T-helper 9 cell (primary cell): ENCODE measurements around the gene NXN.
"Not testable (repeated sequence)": the region's sequence is repeated elsewhere in the genome, so short reads cannot be mapped to it uniquely, and the experiment has no call there.

Experiments
- DNase-seq: peaks from one replicate; pipeline ENCODE4 v3.0.0-alpha.2; 2020

Gene NXN

DNA sequence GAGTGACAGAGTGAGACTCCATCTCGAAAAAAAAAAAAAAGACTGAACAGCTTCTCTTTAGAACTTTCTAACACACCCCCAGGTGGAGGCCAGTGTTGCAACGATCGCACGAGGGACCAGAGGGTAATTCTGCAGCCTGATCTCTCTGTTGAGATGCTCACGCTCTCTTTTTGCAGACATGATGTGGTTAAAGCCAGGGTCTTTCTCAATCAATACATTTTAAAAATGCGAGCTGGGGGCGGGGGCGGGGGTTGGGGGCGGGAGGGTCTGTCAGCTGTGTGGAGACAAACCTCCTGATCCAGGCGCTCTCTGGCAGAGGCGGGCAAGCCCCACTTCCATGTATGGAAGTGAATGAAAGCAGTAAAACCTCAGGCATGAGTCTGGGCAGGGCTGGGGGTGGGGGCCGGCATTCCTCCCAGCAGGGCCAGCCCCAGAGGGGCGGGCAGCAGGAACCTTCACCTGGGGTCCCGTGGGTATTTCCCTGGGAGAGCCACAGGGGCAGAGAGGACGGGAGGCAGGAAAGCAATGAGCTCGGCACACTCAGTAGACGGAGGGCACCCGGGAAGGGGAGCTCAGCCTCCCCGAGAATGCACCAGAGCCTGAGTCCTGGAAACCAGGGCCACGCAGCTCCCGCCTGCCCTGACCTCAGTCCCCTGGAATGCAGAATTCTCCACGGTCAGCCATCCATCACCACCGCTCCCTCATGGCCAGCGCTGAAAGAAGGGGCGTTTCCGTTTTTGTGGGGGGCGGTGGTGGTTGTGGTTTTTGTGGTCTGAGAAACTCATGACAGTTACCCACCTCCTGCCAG lies 28.0 kb downstream of the NXN start:
- DNase-seq, result no peak

DNA sequence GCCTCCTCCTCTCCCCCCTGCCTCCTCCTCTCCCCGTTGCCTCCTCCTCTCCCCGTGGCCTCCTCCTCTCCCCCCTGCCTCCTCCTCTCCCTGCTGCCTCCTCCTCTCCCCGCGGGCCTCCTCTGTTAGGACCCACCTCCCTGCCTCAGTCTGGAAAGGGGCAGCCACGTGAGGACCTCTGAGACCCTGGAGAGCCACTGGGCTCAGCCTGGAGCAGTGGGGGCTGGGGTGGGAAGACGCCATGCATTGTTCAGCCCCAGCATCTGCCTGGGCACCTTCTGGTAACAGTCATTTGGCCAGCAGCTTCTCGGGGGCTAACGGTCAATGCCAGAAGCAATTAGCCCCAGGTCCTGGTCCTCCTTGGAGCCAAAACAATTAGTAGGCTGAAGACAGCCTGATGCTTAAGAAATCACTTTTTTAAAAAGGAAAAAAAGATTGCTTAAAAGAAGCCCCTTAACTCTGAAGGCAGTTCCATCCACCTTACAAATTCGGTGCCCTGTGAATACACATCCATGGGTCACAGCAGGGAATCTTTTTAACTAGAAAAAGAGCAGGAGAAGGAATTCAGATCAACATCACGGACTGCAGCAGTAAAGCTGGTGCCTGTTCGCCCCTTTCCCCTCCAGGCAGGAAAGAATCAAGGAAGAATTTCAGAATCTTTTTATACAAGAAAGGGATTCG lies 29.8 kb downstream of the NXN start:
- no peak for DNase-seq

DNA sequence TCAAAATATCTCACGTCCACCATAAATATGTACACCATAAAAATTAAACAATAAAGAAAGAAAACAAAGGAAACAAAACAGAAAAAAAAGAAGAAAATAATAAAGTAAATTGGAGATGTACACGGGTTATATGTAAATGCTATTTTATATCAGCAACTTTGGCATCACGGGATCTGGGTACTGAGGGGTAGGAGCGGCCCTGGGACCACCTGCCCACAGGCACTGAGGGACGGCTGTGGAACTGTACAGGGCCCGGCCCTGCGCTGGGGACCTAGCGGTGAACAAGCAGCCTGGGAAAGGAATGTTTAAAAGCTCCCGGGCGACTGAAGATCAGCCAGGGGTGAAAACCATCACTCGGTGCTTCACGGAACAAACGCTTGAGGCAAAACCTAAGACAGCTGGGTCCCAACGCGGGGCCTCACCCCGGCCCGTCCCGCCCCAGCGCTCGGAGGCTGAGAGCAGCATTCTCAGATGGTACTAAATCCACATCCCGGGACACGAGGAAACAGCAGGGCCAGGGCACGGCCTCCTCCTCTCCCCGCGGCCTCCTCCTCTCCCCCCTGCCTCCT lies 31.2 kb downstream of the NXN start:
- no peak for DNase-seq

DNA sequence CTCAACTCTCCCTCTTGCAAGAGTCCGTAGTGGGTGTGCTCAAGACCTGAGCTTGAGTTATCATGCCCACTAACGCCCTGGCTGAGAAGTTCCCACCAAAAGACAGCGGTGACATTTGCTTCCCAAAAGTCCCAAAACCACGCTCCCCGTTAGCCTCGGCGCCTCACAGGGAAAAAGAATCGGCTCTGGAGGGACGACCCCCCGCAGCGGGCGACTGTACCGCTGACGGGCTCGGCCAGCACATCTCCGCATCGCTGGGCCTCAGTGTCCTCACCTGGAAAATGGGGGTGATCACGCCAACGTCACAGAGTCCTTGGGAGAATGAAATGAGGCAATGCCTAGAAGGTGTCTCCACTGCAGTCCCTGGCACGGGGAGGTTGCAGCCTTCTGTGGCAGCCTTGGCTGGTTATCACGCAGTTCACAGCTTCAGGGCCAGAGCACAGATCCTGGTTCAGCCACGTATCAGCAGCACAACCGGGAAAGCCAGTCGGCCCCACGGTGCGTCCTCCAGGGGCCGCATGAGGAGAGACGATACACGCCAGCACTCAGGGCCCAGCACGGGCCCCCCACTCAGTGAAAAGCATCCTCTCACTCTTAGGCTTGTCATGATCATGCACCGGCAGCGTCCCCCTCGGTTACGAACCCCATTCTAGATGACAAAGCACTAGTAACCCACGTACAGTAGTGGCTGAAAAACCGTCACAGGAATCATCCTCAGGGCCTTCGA lies 32.9 kb downstream of the NXN start:
- DNase-seq, result no peak

DNA sequence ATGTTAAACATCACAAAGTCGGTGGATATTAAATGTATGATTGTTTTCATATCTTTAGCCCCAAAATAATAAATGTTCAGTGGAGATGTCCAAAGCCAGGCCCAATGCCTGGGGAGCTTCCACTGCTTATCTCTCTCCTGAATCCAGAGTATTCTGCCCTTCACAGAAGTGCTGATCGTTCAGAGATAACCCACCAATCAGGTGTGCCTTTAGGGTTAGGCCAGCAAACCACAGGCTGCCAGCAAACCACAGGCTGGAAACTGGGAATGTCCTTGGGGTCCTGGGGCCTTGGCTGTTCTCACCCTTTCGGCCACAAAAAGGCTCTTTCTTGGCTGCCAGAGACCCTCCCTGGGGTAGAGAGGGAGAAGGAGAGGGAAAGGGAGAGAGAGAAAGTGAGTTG lies 33.9 kb downstream of the NXN start:
- DNase-seq, result no peak

DNA sequence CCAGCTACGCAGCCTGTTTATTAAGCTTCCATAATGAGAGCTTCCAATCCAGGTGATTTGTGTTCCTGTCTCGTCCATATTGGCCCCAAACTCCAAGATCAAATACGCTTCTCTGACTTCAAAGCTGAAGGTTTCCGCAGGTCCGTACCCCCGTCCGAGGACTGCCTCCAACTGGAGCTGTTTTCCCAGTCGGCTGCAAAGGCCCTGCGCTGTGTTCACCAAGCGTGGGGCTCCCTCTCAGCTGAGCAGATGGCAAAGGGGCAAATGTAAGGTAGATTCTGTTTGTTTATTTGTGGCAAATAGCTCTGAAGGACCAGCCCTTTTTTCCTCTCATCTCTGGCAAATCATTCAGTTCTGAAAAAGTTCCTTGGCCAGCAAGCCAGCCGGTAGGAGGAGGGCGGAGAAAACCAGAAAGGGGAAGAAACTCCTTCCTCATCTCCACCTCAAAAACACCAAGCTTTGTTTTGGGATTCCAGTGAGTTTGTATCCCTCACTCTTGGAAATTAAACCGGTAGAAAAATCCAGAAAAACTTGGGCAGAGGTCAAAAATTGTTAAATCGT lies 35.2 kb downstream of the NXN start:
- no peak for DNase-seq

DNA sequence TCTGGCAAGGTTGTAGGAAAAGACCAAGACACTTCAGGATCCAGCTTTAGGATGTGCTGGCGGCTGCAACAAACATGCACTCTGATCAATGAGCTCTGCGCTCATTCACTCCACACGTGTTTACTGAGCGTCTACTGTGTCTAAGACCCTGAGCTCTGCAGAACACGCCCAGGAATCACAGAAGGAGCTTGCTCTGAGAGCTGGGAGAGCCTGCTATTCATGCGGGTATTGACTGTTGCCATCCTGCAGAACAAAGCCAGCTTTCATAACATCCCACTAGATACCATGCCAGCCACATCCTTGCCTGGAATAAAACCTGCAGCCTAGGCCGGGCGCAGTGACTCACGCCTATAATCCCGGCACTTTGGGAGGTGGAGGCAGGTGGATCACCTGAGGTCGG lies 44.1 kb downstream of the NXN start:
- DNase-seq, result no peak

DNA sequence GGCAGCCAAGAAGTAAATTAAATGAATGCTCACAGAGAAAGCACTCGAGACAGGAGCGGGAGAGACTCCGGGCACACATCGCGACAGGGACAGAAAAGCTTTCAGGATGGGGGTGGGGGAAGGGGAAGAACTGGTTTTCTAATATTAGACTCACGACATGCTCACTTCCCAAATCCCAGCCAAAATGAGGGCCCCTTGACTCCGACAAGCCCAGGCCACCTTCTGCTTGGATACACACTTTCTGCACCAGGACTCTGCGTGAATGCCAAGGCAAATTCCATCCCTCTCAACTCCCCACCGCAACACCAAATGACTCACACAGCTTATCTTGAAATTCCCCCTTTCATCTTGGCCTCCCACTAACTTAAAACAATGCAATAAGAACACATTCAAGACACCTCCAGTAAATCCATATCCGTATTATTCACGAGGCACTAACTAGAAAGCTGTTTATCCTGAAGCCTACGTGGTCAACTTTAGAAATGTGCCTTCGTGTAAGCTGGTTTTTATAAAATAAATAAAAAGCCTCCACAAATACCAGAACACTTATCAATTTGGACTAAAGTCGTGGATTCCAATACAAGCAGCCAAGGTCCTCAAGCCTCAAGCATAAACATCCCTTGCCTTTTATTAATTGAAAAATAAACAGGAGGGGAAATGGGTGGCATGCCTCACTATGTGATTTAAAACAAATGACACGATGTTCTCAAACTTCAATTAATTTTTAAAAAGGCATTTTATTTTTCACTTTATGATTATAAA lies 46.1 kb downstream of the NXN start:
- no peak for DNase-seq

DNA sequence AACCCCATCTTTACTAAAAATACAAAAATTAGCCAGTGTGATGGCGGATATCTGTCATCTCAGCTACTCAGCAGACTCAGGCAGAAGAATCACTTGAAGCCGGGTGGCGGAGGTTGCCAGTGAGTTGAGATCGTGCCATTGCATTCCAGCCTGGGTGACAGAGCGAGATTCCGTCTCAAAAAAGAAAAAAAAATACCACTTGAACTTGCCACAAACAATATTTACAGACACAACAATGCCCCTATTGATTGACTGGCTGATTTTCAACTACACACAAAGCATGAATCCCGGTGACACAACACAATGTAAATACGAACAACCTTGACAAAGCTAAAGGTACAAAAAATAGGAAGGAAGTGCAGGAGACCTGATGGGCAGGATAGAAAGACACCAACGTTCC lies 49.3 kb downstream of the NXN start:
- DNase-seq, result no peak

DNA sequence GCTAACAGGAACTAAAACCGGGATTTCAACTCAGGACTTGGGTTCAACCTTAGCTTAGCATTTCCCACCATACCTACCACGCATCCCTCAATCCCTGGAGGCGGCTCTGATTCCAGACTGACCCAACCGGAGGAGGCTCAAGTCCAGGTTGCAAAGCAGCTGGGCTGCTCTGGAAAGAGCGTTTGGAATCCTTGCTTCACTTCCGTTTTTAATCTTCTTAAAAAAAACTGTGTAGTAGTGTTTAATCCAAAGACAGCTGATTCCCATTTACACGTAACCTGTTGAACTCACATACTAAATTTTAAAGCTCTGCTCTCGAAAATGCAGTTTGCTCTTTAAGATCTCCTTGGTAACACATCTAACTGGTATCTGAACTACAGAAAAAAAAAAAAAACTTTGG lies 50.0 kb downstream of the NXN start:
- DNase-seq, result no peak

DNA sequence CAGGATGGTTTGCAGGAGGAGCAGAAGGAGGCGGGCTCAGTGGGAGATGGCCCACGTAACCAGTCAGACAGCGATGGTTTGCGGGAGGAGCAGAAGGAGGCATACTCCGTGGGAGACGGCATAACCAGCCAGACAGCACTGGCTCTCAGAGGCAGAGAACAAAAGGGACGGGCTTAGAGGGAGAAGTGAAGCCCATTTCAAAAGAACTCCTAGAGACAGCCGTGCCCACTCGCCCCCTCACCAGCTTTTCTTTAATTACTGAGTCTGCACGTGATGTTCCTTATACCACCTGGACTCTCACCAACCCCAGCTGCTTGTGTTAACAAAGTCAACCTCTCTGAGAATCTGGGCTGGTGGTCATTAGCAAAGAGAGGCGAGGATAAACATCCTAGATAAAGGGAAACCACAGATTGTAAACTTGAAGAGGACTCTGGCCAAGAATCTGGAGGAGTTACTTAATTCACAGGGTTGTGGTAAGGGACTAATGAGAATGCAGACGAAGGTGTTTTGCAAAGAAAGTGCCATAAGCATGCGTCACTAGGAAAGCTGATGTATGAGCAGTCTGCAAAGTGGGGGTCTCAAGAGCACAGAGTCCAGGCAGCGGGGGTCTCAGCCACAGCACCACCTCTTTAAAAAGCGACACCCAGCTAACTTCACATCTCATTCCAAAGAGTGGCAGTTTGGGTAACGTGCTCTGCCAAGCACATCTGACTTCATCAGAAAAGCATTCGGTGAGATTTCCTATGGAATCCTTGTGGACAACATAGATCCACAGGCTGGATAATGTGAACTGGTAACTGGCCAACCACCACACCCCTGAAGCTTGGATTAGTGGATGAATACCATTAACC lies 51.7 kb downstream of the NXN start:
- DNase-seq, result no peak

DNA sequence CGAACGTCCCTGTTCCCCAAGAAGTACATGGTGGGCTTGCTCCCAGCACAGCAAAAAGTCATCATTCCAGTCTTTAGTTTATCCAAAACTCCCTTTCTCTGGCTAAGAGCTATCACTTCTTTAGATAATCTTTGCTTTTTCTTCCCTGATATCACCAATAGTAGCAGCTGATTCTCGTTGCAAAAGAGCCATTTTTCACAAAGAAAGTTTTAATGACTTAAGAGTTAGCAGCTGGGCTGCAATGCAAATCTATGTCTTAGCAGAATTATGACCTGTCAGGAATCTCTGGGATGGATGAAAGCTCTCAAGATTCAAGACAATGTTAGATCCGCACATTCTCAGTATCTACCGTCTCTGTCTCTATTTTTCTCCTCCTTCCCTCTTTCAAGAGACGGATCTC lies 53.8 kb downstream of the NXN start:
- DNase-seq, result no peak

DNA sequence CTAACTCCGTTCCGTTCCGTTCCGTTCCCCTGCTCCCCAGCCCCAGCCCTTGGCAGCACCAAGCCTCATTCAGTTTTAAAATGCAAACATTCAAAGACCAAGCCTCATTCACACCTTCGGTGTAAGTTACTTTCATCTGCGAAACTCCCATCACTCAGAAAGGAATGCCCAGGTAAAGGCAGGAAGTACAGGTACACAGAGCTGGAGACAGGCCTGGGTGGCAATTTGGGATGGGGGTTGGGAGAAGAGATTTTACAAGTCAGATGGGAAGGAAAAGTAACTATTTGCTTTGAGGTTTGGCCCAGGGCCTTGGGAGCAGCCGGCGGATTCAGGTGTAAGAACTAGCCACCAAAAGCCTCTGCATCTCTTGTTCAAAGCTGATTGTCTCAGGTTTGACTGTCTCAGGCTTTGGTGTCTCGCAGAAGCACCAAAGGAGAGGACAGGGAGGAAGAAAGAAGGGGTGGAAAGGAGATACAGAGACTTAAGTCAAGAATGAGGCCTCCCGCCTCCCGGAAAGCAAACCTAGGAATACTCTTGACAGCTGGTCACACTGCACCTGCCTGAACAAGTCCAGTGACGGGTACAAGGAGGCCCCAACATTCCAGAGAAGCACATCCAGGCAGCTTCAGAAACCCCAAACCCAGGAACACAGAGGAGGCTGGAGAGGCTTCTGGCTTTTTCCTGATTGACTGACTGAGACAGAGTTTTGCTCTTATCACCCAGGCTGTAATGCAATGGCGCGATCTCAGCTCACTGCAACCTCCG lies 54.7 kb downstream of the NXN start:
- no peak for DNase-seq

DNA sequence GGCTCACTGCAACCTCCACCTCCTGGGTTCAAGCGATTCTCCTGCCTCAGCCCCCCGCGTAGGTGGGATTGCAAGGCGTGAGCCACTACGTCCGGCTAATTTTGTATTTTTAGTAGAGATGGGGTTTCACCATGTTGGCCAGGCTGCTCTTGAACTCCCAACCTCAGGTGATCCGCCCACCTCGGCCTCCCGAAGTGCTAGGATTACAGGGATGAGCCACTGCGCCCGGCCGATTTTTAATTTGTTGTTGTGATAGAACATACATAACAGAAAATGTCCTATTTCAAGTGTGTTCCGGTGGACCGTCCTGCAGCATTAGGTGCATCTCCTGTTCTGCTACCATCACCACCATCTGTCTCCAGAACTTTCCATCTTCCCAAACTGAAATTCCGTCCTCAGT lies 55.3 kb downstream of the NXN start:
- not testable (repeated sequence) for DNase-seq

DNA sequence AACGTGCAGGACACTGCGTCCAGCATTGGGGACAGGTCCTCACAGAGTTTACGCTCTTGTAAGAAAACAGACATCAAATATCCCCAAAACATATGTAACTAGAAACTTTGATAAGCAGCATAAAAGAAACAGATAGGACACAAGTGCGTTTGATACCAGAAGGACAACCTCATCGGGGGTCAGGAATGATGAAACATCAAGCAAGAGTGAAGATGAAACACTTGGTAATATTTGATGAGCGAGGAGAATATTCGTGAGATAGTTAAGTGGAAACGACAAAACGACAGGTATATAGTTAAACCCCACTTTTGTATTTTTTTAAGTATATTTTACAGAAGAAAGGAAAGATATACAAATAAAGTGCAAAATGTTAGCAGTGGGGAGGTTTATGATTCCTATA lies 55.9 kb downstream of the NXN start:
- no peak for DNase-seq

DNA sequence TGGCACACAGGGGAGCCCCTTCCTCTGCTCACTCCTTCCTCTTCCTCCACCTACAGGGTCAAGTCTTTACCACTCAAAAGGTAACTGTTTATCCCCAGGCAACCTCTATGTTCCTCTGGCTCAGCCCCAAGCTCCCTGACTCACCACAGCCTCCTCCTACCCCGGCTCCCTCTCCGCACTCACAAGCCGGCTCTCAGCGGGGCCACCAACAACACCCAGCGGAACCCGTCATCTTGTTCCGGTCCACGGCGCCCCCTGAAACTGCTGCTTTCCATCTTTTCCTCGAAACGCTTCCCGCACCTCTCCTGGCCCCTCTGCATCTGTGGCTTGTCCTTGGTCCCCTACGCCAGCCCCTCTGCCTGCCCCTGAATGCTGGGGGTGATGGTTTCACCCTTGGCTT lies 58.4 kb downstream of the NXN start:
- DNase-seq, result no peak

DNA sequence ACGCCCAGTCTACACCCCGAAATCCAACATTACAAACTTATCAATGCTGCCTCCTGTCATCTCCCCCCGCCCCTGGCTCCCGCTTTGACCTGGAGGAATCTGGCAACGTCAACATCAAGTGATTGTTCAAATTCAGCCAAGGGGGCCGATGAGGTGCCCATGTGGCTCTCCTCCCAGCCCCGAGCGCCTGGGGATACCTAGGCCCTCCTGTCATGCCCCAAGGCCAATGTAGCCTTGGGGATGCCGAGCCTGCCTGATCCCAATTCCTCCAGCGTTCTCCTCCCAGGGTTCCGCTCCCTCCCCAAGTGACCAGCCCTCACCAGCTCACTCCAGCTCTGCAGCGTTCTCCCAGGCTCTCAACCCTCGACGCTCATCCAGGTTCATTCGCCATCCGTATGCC lies 59.4 kb downstream of the NXN start:
- no peak for DNase-seq

DNA sequence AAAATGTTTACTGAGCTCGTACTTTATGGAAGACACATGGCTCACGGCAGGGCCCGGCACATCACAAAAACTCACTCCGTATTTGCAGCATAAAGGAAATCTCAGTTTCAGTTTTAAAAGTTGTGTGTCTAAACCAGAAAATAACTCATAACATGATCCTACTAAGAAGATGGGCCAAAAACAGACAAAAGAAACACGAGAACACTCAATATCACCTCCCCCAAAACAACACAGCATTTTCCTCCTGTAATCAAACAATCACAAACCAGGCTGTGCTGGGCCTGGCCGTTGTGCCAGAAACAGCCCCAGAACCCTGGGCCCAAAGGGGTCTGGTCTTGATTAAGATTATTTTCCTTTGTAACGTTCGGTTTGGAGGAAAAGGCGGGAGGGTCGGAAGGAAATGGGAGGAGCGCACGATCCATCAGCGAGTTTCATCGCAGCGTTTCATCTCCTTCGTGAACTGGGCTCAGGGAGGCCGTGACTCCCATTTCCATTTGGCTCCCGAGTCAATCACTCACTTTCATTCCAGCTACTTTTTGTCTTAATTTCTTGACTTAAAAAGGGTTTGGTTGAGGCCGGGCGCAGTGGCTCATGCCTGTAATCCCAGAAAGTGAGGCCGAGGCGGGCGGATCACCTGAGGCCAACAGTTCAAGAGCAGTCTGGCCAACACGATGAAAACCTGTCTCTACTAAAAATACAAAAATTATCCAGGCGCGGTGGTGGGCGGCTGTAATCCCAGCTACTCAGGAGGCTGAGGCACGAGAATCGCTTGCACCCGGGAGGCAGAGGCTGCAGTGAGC lies 61.4 kb downstream of the NXN start:
- no peak for DNase-seq

DNA sequence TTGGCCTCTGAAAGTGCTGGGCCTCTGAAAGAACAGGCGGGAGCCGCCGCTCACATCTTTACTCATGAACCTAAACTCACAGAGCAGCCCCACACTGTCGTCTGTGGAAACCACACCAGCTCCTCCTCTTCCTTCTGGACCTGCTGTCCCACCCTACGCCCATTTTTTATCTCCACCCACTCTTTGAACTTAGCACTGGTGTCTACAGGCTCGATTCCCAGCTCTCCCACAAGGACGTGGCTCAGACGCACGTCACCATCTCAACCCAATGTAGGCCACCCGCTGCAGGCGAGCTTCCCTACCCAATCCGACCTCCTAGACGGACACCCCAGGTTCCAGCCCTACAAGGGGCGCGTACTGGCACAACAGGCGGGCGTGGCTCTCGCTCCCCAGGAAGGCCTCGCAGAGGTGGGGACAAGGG lies 62.2 kb downstream of the NXN start:
- DNase-seq, result no peak

DNA sequence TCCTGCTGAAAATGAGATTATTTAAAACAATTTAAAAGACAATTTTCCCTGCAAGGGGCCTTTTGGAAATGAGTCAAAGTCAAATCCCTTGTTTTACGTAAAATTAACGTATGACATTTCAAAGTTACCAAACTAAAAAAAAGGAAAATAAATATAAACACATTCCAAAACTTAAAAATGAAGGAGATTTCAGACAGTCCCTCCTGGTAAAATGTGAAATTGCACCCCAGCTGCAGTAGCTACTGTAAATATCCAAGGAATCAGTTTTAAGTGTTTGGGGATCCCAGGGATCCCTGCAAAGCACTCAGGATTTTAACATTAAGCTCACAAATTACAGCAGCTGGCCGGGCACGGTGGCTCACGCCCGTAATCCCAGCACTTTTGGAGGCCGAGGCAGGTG lies 63.3 kb downstream of the NXN start:
- no peak for DNase-seq
